GM12878 (cell line): ENCODE data around the gene SPRR2G. TPM values are rescaled to one million over a fixed set of nuclear protein-coding genes. Genes with fewer than 3 reads are reported as not detected.

Source experiments
- ATAC-seq: fragments of 200-7000 bp; cut with Tn5 transposase; 3 replicates; pipeline ENCODE4 v1.9.1; 2020; ENCODE audit warnings: mild to moderate bottlenecking, moderate library complexity
- BruUV-seq: library from RNA; stranded (reverse); fragments of 400-500 nt; replicated peaks from 2 replicates; lab custom pipeline; 2021; lab: Mats Ljungman, UMichigan
- CTCF ChIA-PET: fragments of 300-600 bp; sonication (Branson Sonifier 250); formaldehyde crosslinking; extraction: SDS; loops from one replicate; lab custom pipeline; 2021; ENCODE audit warnings: inconsistent platforms; lab: Yijun Ruan, JAX
- POLR2A ChIA-PET: fragments of 350-600 bp; formaldehyde crosslinking; extraction: SDS; loops from one replicate; lab custom pipeline; 2021; ENCODE audit warnings: inconsistent platforms; lab: Charles Lee
- RAD21 ChIA-PET: fragments of 300-600 bp; sonication (Branson Sonifier 250); formaldehyde crosslinking; loops from one replicate; lab custom pipeline; 2023; ENCODE audit warnings: antibody characterized with exemption; ENCODE audit not compliant: unreplicated experiment; lab: Charles Lee
- SMC1A ChIA-PET: fragments of 300-600 bp; sonication (Branson Sonifier 250); formaldehyde crosslinking; loops from one replicate; lab custom pipeline; 2023; ENCODE audit not compliant: unreplicated experiment, uncharacterized antibody; lab: Charles Lee
- DNase-seq: peaks from one replicate; pipeline ENCODE4 v3.0.0-alpha.2; 2011; ENCODE audit warnings: low read depth, low spot score
- FAIRE-seq: peaks from 3 replicates; lab custom pipeline; 2011; peaks lifted over from hg19 to GRCh38; lab: Jason Lieb, UNC
- H2AFZ ChIP-seq: 2 replicates; pipeline ENCODE4 v1.6.0; 2011; ENCODE audit warnings: low read depth, low read length, control low read depth; ENCODE audit not compliant: control insufficient read depth
- H3K27ac ChIP-seq: 2 replicates; pipeline ENCODE4 v1.5.1; 2011; ENCODE audit warnings: control low read depth; ENCODE audit not compliant: control insufficient read depth, insufficient read depth
- H3K27me3 ChIP-seq, 2 experiments: replicated peaks in 1 of 2; 2 replicates each; pipeline versions ENCODE4 v1.6.0 to v1.6.1; 2011; ENCODE audit warnings: low read length in 1 of 2; ENCODE audit not compliant: control insufficient read depth in 2 of 2, insufficient read depth in 2 of 2
- H3K36me3 ChIP-seq, 2 experiments: 2 replicates each; pipeline ENCODE4 v1.5.1; 2011; ENCODE audit warnings: low read length in 1 of 2; ENCODE audit not compliant: control insufficient read depth in 2 of 2, insufficient read depth in 2 of 2
- H3K4me1 ChIP-seq: 2 replicates; pipeline ENCODE4 v1.6.1; 2011; ENCODE audit warnings: mild to moderate bottlenecking, low read length, moderate library complexity, mixed read lengths; ENCODE audit not compliant: control insufficient read depth, insufficient read depth
- H3K4me2 ChIP-seq: 2 replicates; pipeline ENCODE4 v1.6.0; 2011; ENCODE audit warnings: control low read depth; ENCODE audit not compliant: control insufficient read depth, insufficient read depth
- H3K4me3 ChIP-seq: fragments of 200-600 bp; sonication (generic); 2 replicates; pipeline ENCODE4 v1.5.1; 2016
- H3K79me2 ChIP-seq: 2 replicates; pipeline ENCODE4 v1.6.0; 2011; ENCODE audit warnings: low read length; ENCODE audit not compliant: control insufficient read depth, insufficient read depth
- H3K9ac ChIP-seq: 2 replicates; pipeline ENCODE4 v1.8.0; 2011; ENCODE audit warnings: low read length, control low read depth, mixed read lengths; ENCODE audit not compliant: control insufficient read depth, insufficient read depth
- H3K9me3 ChIP-seq: replicated peaks from 3 replicates; pipeline ENCODE4 v1.5.1; 2011; ENCODE audit warnings: mild to moderate bottlenecking, low read length; ENCODE audit not compliant: control insufficient read depth, insufficient read depth
- H4K20me1 ChIP-seq: 2 replicates; pipeline ENCODE4 v1.6.0; 2011; ENCODE audit not compliant: control insufficient read depth, insufficient read depth
- ATF2 ChIP-seq: IDR thresholded peaks from 2 replicates; pipeline ENCODE4 v1.6.1; 2012; ENCODE audit warnings: low read length, inconsistent platforms
- CEBPZ ChIP-seq: fragments of 150-350 bp; IDR thresholded peaks from 2 replicates; pipeline ENCODE4 v1.6.1; 2016; ENCODE audit warnings: low read depth, low read length
- DPF2 ChIP-seq: fragments of 450-650 bp; IDR thresholded peaks from 2 replicates; pipeline ENCODE4 v1.6.1; 2017; ENCODE audit warnings: mild to moderate bottlenecking
- EP300 ChIP-seq, 2 experiments: fragments of 150-350 bp in 1 of 2; IDR thresholded peaks; 2 replicates each; pipeline ENCODE4 v1.6.1; 2011 to 2012; ENCODE audit warnings: low read depth in 2 of 2, low read length in 2 of 2, borderline replicate concordance in 1 of 2, improper control_type of control experiment in 1 of 2, inconsistent platforms in 1 of 2; ENCODE audit not compliant: control insufficient read depth in 1 of 2
- GABPA ChIP-seq: IDR thresholded peaks from 2 replicates; pipeline ENCODE4 v1.6.1; 2014; ENCODE audit warnings: antibody characterized with exemption, low read depth, mild to moderate bottlenecking, inconsistent platforms
- HDGF ChIP-seq: fragments of 450-650 bp; IDR thresholded peaks from 2 replicates; pipeline ENCODE4 v1.6.1; 2016; ENCODE audit warnings: antibody characterized with exemption
- KLF5 ChIP-seq: fragments of 450-650 bp; IDR thresholded peaks from 2 replicates; pipeline ENCODE4 v1.6.1; 2014; ENCODE audit warnings: mild to moderate bottlenecking; ENCODE audit not compliant: partially characterized antibody
- MYB ChIP-seq: fragments of 150-350 bp; IDR thresholded peaks from 2 replicates; pipeline ENCODE4 v1.6.1; 2014; ENCODE audit warnings: mild to moderate bottlenecking, low read depth, low read length, borderline replicate concordance
- NFXL1 ChIP-seq: fragments of 450-650 bp; IDR thresholded peaks from 2 replicates; pipeline ENCODE4 v1.6.1; 2017; ENCODE audit warnings: antibody characterized with exemption, mild to moderate bottlenecking, borderline replicate concordance
- NKRF ChIP-seq: fragments of 450-650 bp; conservative IDR thresholded peaks from 2 replicates; pipeline ENCODE4 v1.6.1; 2017; ENCODE audit warnings: mild to moderate bottlenecking, moderate library complexity
- POLR2A ChIP-seq: IDR thresholded peaks from 2 replicates; pipeline ENCODE4 v1.6.1; 2011; ENCODE audit warnings: low read depth, mild to moderate bottlenecking, low read length
- RB1 ChIP-seq: fragments of 450-650 bp; formaldehyde crosslinking; IDR thresholded peaks from 2 replicates; pipeline ENCODE4 v1.6.1; 2017; ENCODE audit warnings: mild to moderate bottlenecking, borderline replicate concordance
- SP1 ChIP-seq: IDR thresholded peaks from one replicate; pipeline ENCODE4 v1.6.1; 2011; ENCODE audit warnings: low read depth, low read length
- SUPT20H ChIP-seq: IDR thresholded peaks from 2 replicates; pipeline ENCODE4 v1.6.1; 2011; ENCODE audit warnings: low read depth, mild to moderate bottlenecking, low read length, moderate library complexity, borderline replicate concordance; ENCODE audit not compliant: control insufficient read depth
- SUZ12 ChIP-seq: fragments of 200-600 bp; sonication (generic); IDR thresholded peaks from one replicate; pipeline ENCODE4 v1.6.1; 2018; ENCODE audit warnings: antibody characterized with exemption, mild to moderate bottlenecking; ENCODE audit not compliant: unreplicated experiment
- TCF7 ChIP-seq: IDR thresholded peaks from 2 replicates; pipeline ENCODE4 v1.6.1; 2014; ENCODE audit warnings: antibody characterized with exemption, borderline replicate concordance
- ZNF24 ChIP-seq: fragments of 450-650 bp; IDR thresholded peaks from 2 replicates; pipeline ENCODE4 v1.6.1; 2017; ENCODE audit warnings: antibody characterized with exemption, mild to moderate bottlenecking
- WGBS: methylation state at CpG from one replicate; pipeline ENCODE4 v1.1.6; 2016; ENCODE audit warnings: low lambda C conversion rate; ENCODE audit not compliant: insufficient replicate concordance, insufficient coverage; ENCODE audit errors: missing lambda C conversion rate; 5-methylcytosine and 5-hydroxymethylcytosine counted together
- in situ Hi-C: fragments of 300-500 bp; cut with MboI; formaldehyde crosslinking; loops from 9 replicates; pipeline ENCODE4 v1.14.3; 2018; ENCODE audit warnings: mixed read lengths
- intact Hi-C: fragments of 100-400 bp; cut with micrococcal nuclease; formaldehyde crosslinking; loops from one replicate; pipeline ENCODE4 v1.14.2; 2022; ENCODE audit not compliant: unreplicated experiment
- polyA plus RNA-seq, 11 experiments: library from polyadenylated mRNA; depleted of rRNA in 4 of 11; unstranded in 6 of 11; stranded (reverse) in 5 of 11; fragments of >200 nt; fragmentation: Nextera tagmentation in 4 of 11; fragmentation: Illumina TruSeq in 1 of 11; extraction: Ambion mirVana in 4 of 11; extraction: Trizol in 1 of 11; gene quantifications; 1 replicate in 1 of 11; 2 replicates in 10 of 11; pipeline versions ENCODE4 v1.2.1 to v1.2.3, GENCODE V29; 2011 to 2016; ENCODE audit warnings: inconsistent platforms in 2 of 11, missing spikeins in 2 of 11, low read depth in 1 of 11
- total RNA-seq, 4 experiments: library from RNA; depleted of rRNA in 3 of 4; stranded (reverse); fragments of >200 nt in 3 of 4; fragmentation: Illumina TruSeq in 1 of 4; extraction: Trizol in 1 of 4; gene quantifications; 2 replicates each; pipeline versions ENCODE4 v1.2.1 to v1.2.3, GENCODE V29; 2013 to 2021

Gene SPRR2G
- total and polyA plus RNA-seq, 10 of the 15 experiments (the other 5 are each of a cell fraction or from before 2014, with no cell fraction given): 0.18 TPM; not detected in 9

GRCh38 chr1:153140484-153140883 lies 10.2 kb downstream of the SPRR2G start:
- ATAC-seq (no peak), DNase-seq (no peak), FAIRE-seq (no peak)
- Histone ChIP-seq H3K9ac (no peak overlapping the region), H3K4me3 (no peak overlapping the region), H3K4me2 (no peak overlapping the region), H3K79me2 (no peaks in the 10 kb centered on the region), H2AFZ (no peak overlapping the region), H3K36me3 (no peaks in the 10 kb centered on the region), H4K20me1 (no peaks in the 10 kb centered on the region), H3K27ac (no peak overlapping the region), H3K9me3 (no peaks in the 10 kb centered on the region), H3K27me3 (no peaks in the 10 kb centered on the region), H3K4me1 (no peaks in the 10 kb centered on the region)
- ChIA-PET CTCF (interaction anchor here (0.6 to 1.1 kb wide), 3 partner anchors 10 to 102 kb away, joined by 3 read pairs; partner anchors contain the start of gene SPRR2G), POLR2A (no interaction called here), RAD21 (no interaction called here), SMC1A (interaction anchor here (1.1 to 1.3 kb wide), 3 partner anchors 9 to 52 kb away, joined by 3 to 4 read pairs (median 4); no protein-coding TSS in a partner anchor)
- intact Hi-C loops (no loop called here), in situ Hi-C loops (no loop called here)
- TF ChIP-seq GABPA (no peak), DPF2 (no peak), NFXL1 (no peak), ZNF24 (no peak), KLF5 (no peak), ATF2 (no peak), SP1 (no peak), RB1 (no peak), SUPT20H (no peak), POLR2A (no peak), HDGF (no peak), NKRF (no peak), CEBPZ (no peak), EP300 (IDR thresholded peaks at IDR 0.05; ENCODE audit: borderline replicate concordance in 1 of 2, control insufficient read depth in 1 of 2, low read depth in 2 of 2, low read length in 2 of 2) (no peak), TCF7 (no peak), MYB (no peak), SUZ12 (no peak)
- 69% methylated on average over 3 of the region's 3 CpGs for WGBS
- BruUV-seq: no TSS peak
